Spleen (tissue), 11 donors: Measurements from ENCODE around the gene FAM83G. TPM values are rescaled to one million over a fixed set of nuclear protein-coding genes. Genes with fewer than 3 reads are reported as not detected.

Experiments used
- DNase-seq: peaks from one replicate; pipeline ENCODE4 v3.0.0-alpha.2; 2020
- H3K27ac ChIP-seq, 8 donors: fragments of 200-600 bp; sonication (generic) in 7 of 8; 1 replicate in 4 of 8; 2 replicates in 4 of 8; pipeline versions ENCODE4 v1.5.0 to v1.8.0; 2016 to 2021; ENCODE audit warnings: inconsistent platforms in 4 of 8, mild to moderate bottlenecking in 4 of 8, moderate library complexity in 1 of 8
- H3K27me3 ChIP-seq, 7 donors: fragments of 200-600 bp; sonication (generic) in 6 of 7; replicated peaks in 1 of 7; 1 replicate in 4 of 7; 2 replicates in 3 of 7; pipeline versions ENCODE4 v1.5.0 to v1.8.0; 2016 to 2021; ENCODE audit warnings: inconsistent platforms in 3 of 7, mild to moderate bottlenecking in 1 of 7
- H3K36me3 ChIP-seq, 6 donors: fragments of 200-600 bp; sonication (generic) in 5 of 6; 1 replicate in 4 of 6; 2 replicates in 2 of 6; pipeline versions ENCODE4 v1.5.0 to v1.8.0; 2016 to 2021; ENCODE audit warnings: inconsistent platforms in 2 of 6
- H3K4me1 ChIP-seq, 6 donors: fragments of 200-600 bp; sonication (generic) in 5 of 6; 1 replicate in 3 of 6; 2 replicates in 3 of 6; pipeline versions ENCODE4 v1.5.0 to v1.8.0; 2016 to 2021; ENCODE audit warnings: inconsistent platforms in 3 of 6
- H3K4me3 ChIP-seq, 8 donors: fragments of 200-600 bp; sonication (generic) in 7 of 8; 1 replicate in 4 of 8; 2 replicates in 4 of 8; pipeline versions ENCODE4 v1.5.0 to v1.8.0; 2016 to 2021; ENCODE audit warnings: inconsistent platforms in 4 of 8, mild to moderate bottlenecking in 4 of 8, moderate library complexity in 2 of 8
- H3K9me3 ChIP-seq, 8 donors: fragments of 200-600 bp; sonication (generic) in 7 of 8; 1 replicate in 4 of 8; 2 replicates in 4 of 8; pipeline versions ENCODE4 v1.5.0 to v1.8.0; 2016 to 2021; ENCODE audit warnings: inconsistent platforms in 4 of 8
- POLR2A ChIP-seq, 3 donors: fragments of 450-650 bp; IDR thresholded peaks; one replicate each; pipeline ENCODE4 v1.5.1; 2017; ENCODE audit warnings: antibody characterized with exemption in 3 of 3, mild to moderate bottlenecking in 1 of 3
- POLR2AphosphoS5 ChIP-seq, 3 donors: sonication (generic); formaldehyde crosslinking; IDR thresholded peaks; one replicate each; pipeline ENCODE4 v1.5.1; 2017; ENCODE audit warnings: antibody characterized with exemption in 3 of 3
- WGBS, 5 donors: extraction: QIAGEN DNeasy Blood & Tissue Kit in 3 of 5; methylation state at CpG; one replicate each; pipeline versions ENCODE4 v1.1.5 to v1.1.7; 2013 to 2018; 5-methylcytosine and 5-hydroxymethylcytosine counted together
- intact Hi-C: fragments of 100-400 bp; cut with DNase I; formaldehyde crosslinking; loops from one replicate; pipeline ENCODE4 v1.15.0; 2023; ENCODE audit warnings: low total_unique reads
- polyA plus RNA-seq, 3 donors: library from polyadenylated mRNA; stranded (reverse); fragments of 200-250 nt; gene quantifications; one replicate each; pipeline ENCODE4 v1.2.1, GENCODE V29; 2013
- total RNA-seq, 7 donors: library from RNA; depleted of rRNA in 3 of 7; stranded (reverse); fragments of >200 nt in 3 of 7; fragmentation: NEBNext Ultra II Directional in 4 of 7; extraction: Animal tissue kit (Norgen Biotek cat#: 25700) in 4 of 7; gene quantifications; one replicate each; pipeline versions ENCODE4 v1.1.0 to v1.2.1, GENCODE V29; 2016 to 2021
- TF ChIP-seq, protein P1 (sequence below), 11 experiments: fragments of 200-600 bp in 7 of 11; fragments of 450-650 bp in 4 of 11; sonication (generic) in 4 of 11; IDR thresholded peaks in 8 of 11; conservative IDR thresholded peaks in 3 of 11; 1 replicate in 7 of 11; 2 replicates in 4 of 11; pipeline versions ENCODE4 v1.4.0 to v1.8.0; 2016 to 2021; ENCODE audit warnings: antibody characterized with exemption in 11 of 11, inconsistent platforms in 4 of 11, mild to moderate bottlenecking in 1 of 11
- donor health status: healthy with polysubstance abuse.
- donor health status: DM: no; HTN: no; CAD: no; lungs with moderate emphysema.
- donor health status: DM: no; HTN: no; CAD: no.
- donor health status: Bipolar disorder and iron deficiency.
- donor health status: healthy.
- donor health status: DM: no; HTN: no; CAD: no.
- donor health status: DM: yes; HTN: yes; CAD: no.

The FAM83G gene
- total and polyA plus RNA-seq, 10 donors: 1.3 to 5.4 (median 4.6) TPM

- Histone ChIP-seq H3K36me3 (peaks cover 0 to 55% (median 12%) of the 10 kb centered on the region in 6 donors), H3K27ac (no peak overlapping the region), H3K9me3 (no peaks in the 10 kb centered on the region), H3K4me3 (no peak overlapping the region), H3K27me3 (no peaks in the 10 kb centered on the region), H3K4me1 (no peaks in the 10 kb centered on the region)
- DNase-seq: no peak
- TF ChIP-seq, protein P1, sequence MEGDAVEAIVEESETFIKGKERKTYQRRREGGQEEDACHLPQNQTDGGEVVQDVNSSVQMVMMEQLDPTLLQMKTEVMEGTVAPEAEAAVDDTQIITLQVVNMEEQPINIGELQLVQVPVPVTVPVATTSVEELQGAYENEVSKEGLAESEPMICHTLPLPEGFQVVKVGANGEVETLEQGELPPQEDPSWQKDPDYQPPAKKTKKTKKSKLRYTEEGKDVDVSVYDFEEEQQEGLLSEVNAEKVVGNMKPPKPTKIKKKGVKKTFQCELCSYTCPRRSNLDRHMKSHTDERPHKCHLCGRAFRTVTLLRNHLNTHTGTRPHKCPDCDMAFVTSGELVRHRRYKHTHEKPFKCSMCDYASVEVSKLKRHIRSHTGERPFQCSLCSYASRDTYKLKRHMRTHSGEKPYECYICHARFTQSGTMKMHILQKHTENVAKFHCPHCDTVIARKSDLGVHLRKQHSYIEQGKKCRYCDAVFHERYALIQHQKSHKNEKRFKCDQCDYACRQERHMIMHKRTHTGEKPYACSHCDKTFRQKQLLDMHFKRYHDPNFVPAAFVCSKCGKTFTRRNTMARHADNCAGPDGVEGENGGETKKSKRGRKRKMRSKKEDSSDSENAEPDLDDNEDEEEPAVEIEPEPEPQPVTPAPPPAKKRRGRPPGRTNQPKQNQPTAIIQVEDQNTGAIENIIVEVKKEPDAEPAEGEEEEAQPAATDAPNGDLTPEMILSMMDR (IDR thresholded peaks at IDR 0.05 in 8 of 11, conservative IDR thresholded peaks at IDR 0.05 in 3 of 11): no peak
- TF ChIP-seq POLR2AphosphoS5 (IDR thresholded peaks at IDR 0.05) (no peak), POLR2A (IDR thresholded peaks at IDR 0.05) (no peak)
- intact Hi-C loops: no loop called here
- WGBS, 5 donors: 81 to 88% (median 85%) methylated on average over 20 to 30 of the region's 30 CpGs
Observed at GRCh38 chr17:18981642-18982424, 22.7 kb downstream of the FAM83G start.

- intact Hi-C loops: no loop called here
- no peaks in the 10 kb centered on the region for H3K27me3 ChIP-seq
- no peak for DNase-seq
- peaks cover 0 to 55% (median 12%) of the 10 kb centered on the region in 6 donors for H3K36me3 ChIP-seq
- no peak overlapping the region for H3K4me3 ChIP-seq
- no peak overlapping the region for H3K27ac ChIP-seq
- WGBS, 5 donors: 87 to 96% (median 94%) methylated on average over 3 to 6 of the region's 6 CpGs
- no peaks in the 10 kb centered on the region for H3K4me1 ChIP-seq
- no peak for TF ChIP-seq POLR2A (IDR thresholded peaks at IDR 0.05)
- H3K9me3 ChIP-seq: no peaks in the 10 kb centered on the region
Observed at GRCh38 chr17:18981335-18981641, 23.3 kb downstream of the FAM83G start.

GRCh38 chr17:18980682-18981334 is 23.8 kb downstream of the FAM83G start:
- no peak overlapping the region for H3K4me3 ChIP-seq
- no peak for DNase-seq
- peaks cover 0 to 53% (median 12%) of the 10 kb centered on the region in 6 donors for H3K36me3 ChIP-seq
- no peaks in the 10 kb centered on the region for H3K27me3 ChIP-seq
- TF ChIP-seq POLR2A (IDR thresholded peaks at IDR 0.05): no peak
- TF ChIP-seq, protein P1 (IDR thresholded peaks at IDR 0.05 in 8 of 11, conservative IDR thresholded peaks at IDR 0.05 in 3 of 11): no peak
- TF ChIP-seq POLR2AphosphoS5 (IDR thresholded peaks at IDR 0.05): no peak
- no peaks in the 10 kb centered on the region for H3K4me1 ChIP-seq
- WGBS, 5 donors: 88 to 94% (median 91%) methylated on average over 13 of the region's 13 CpGs
- H3K9me3 ChIP-seq: no peaks in the 10 kb centered on the region
- H3K27ac ChIP-seq: no peak overlapping the region
- intact Hi-C loops: no loop called here

DNA sequence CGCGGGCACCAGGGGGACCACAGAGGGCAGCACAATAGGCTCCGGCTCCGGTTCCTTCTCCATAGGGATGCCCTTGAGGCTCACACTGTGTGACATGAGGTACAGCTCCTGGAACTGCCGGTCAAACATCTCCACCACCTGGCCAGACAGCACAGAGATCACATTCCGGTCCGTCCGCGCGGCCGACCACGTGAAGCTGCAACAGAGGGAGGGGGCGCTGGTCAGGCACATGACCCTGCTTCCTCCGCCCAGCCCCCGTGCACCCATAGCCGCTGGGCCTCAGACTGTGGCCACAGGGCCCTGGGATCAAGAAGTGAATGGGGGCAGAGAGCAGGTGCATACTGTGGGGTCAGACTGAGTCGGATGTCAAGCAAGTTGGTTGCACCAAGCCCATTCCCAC is 25.9 kb downstream of the FAM83G start:
- H3K36me3 ChIP-seq: peaks cover 0 to 39% (median 12%) of the 10 kb centered on the region in 6 donors
- no peak for TF ChIP-seq POLR2AphosphoS5 (IDR thresholded peaks at IDR 0.05)
- TF ChIP-seq POLR2A (IDR thresholded peaks at IDR 0.05): no peak
- TF ChIP-seq, protein P1 (IDR thresholded peaks at IDR 0.05 in 8 of 11, conservative IDR thresholded peaks at IDR 0.05 in 3 of 11): no peak
- no peak for DNase-seq
- intact Hi-C loops: no loop called here
- no peak overlapping the region for H3K4me3 ChIP-seq
- no peaks in the 10 kb centered on the region for H3K27me3 ChIP-seq
- no peaks in the 10 kb centered on the region for H3K9me3 ChIP-seq
- H3K4me1 ChIP-seq: no peaks in the 10 kb centered on the region
- H3K27ac ChIP-seq: no peak overlapping the region
- WGBS, 5 donors: 89 to 97% (median 94%) methylated on average over 7 to 17 of the region's 17 CpGs
